Measurements from ENCODE around the gene CCT8.

DNA sequence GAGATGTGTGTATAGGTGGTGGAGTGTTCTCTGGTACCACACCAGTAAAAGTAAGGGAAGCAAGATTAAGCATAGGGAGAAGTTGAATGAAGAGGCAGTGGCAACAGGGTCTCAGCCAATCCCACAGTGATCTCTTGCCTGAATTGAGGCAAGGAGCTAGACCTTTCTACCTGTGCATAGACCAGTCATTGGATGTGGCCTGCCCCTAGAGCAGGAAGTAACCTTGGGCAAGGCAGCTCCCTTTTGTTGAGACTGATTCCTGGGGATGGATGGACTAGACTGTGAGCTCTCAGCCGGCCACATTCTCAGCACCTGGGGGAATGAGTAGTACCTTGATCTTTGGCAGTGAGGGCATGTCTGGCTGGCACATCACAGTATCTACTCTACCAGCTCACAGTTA, 42.5 kb downstream of the CCT8 start:
- TF ChIP-seq, protein P1, sequence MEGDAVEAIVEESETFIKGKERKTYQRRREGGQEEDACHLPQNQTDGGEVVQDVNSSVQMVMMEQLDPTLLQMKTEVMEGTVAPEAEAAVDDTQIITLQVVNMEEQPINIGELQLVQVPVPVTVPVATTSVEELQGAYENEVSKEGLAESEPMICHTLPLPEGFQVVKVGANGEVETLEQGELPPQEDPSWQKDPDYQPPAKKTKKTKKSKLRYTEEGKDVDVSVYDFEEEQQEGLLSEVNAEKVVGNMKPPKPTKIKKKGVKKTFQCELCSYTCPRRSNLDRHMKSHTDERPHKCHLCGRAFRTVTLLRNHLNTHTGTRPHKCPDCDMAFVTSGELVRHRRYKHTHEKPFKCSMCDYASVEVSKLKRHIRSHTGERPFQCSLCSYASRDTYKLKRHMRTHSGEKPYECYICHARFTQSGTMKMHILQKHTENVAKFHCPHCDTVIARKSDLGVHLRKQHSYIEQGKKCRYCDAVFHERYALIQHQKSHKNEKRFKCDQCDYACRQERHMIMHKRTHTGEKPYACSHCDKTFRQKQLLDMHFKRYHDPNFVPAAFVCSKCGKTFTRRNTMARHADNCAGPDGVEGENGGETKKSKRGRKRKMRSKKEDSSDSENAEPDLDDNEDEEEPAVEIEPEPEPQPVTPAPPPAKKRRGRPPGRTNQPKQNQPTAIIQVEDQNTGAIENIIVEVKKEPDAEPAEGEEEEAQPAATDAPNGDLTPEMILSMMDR (conservative IDR thresholded peaks at IDR 0.05): no peak
- TF ChIP-seq ZFX (IDR thresholded peaks at IDR 0.05): no peak

Data from C4-2B (cell line).